ENCODE measurements around the gene PDIA3.
A peak's percentile ranks its signal among the peaks of the same experiment; 100 is the strongest.
"Not testable (repeated sequence)": the region's sequence is repeated elsewhere in the genome, so short reads cannot be mapped to it uniquely, and the experiment has no call there.

Gene PDIA3

GRCh38 chr15:43746245-43746902 is at the start of gene PDIA3:
Gene PDIA3, plus strand, starts transcription at chr15:43746438. Its CDS starts 102 bp downstream, at chr15:43746540.
- not testable (repeated sequence) for H3K4me1 ChIP-seq (ENCODE audit: control insufficient read depth, insufficient read depth, low read length); H3K9me3 ChIP-seq (ENCODE audit: control insufficient read depth, insufficient read depth, low read length); H3K27me3 ChIP-seq (ENCODE audit: control insufficient read depth, insufficient read depth, low read length)
- peak within 1 kb of the TSS; percentile 68 for H3K4me3 ChIP-seq (ENCODE audit: low read depth, low read length)
- H3K27ac ChIP-seq (ENCODE audit: low read depth, low read length) = peak within 1 kb of the TSS; percentile 94
- H3K36me3 ChIP-seq (ENCODE audit: control insufficient read depth, insufficient read depth, low read length) = peaks cover 17% of the 10 kb centered on the region
- peak within 1 kb of the TSS; percentile 94 for H3K9ac ChIP-seq (ENCODE audit: low read depth, low read length)

- Histone ChIP-seq H3K36me3 (ENCODE audit: control insufficient read depth, insufficient read depth, low read length) (peaks cover 10% of the 10 kb centered on the region; the same call in 1 of the 2 replicates), H3K9ac (ENCODE audit: low read depth, low read length) (no peak overlapping the region), H3K27me3 (ENCODE audit: control insufficient read depth, insufficient read depth, low read length) (no peaks in the 10 kb centered on the region), H3K4me1 (ENCODE audit: control insufficient read depth, insufficient read depth, low read length) (no peaks in the 10 kb centered on the region), H3K4me3 (ENCODE audit: low read depth, low read length) (no peak overlapping the region), H3K9me3 (ENCODE audit: control insufficient read depth, insufficient read depth, low read length) (no peaks in the 10 kb centered on the region), H3K27ac (ENCODE audit: low read depth, low read length) (no peak overlapping the region)
Measured at GRCh38 chr15:43702174-43702573, 44.1 kb upstream of the PDIA3 start.

GRCh38 chr15:43702701-43703424 is 43.4 kb upstream of the PDIA3 start:
- no peak overlapping the region for H3K27ac ChIP-seq (ENCODE audit: low read depth, low read length)
- peaks cover 7% of the 10 kb centered on the region; the same call in 1 of the 2 replicates for H3K36me3 ChIP-seq (ENCODE audit: control insufficient read depth, insufficient read depth, low read length)
- H3K4me1 ChIP-seq (ENCODE audit: control insufficient read depth, insufficient read depth, low read length) = no peaks in the 10 kb centered on the region
- H3K4me3 ChIP-seq (ENCODE audit: low read depth, low read length) = no peak overlapping the region
- H3K27me3 ChIP-seq (ENCODE audit: control insufficient read depth, insufficient read depth, low read length) = no peaks in the 10 kb centered on the region
- H3K9me3 ChIP-seq (ENCODE audit: control insufficient read depth, insufficient read depth, low read length) = no peaks in the 10 kb centered on the region
- no peak overlapping the region for H3K9ac ChIP-seq (ENCODE audit: low read depth, low read length)

GRCh38 chr15:43710431-43711131 is 35.7 kb upstream of the PDIA3 start:
- not testable (repeated sequence) for H3K4me1 ChIP-seq (ENCODE audit: control insufficient read depth, insufficient read depth, low read length); H3K36me3 ChIP-seq (ENCODE audit: control insufficient read depth, insufficient read depth, low read length); H3K4me3 ChIP-seq (ENCODE audit: low read depth, low read length); H3K27ac ChIP-seq (ENCODE audit: low read depth, low read length); H3K27me3 ChIP-seq (ENCODE audit: control insufficient read depth, insufficient read depth, low read length); H3K9me3 ChIP-seq (ENCODE audit: control insufficient read depth, insufficient read depth, low read length); H3K9ac ChIP-seq (ENCODE audit: low read depth, low read length)

GRCh38 chr15:43723151-43723550 is 23.1 kb upstream of the PDIA3 start:
- Histone ChIP-seq H3K27me3 (ENCODE audit: control insufficient read depth, insufficient read depth, low read length) (no peaks in the 10 kb centered on the region), H3K9ac (ENCODE audit: low read depth, low read length) (no peak overlapping the region), H3K4me3 (ENCODE audit: low read depth, low read length) (no peak overlapping the region), H3K9me3 (ENCODE audit: control insufficient read depth, insufficient read depth, low read length) (no peaks in the 10 kb centered on the region), H3K4me1 (ENCODE audit: control insufficient read depth, insufficient read depth, low read length) (no peaks in the 10 kb centered on the region), H3K27ac (ENCODE audit: low read depth, low read length) (no peak overlapping the region), H3K36me3 (ENCODE audit: control insufficient read depth, insufficient read depth, low read length) (no peaks in the 10 kb centered on the region)

- not testable (repeated sequence) for H3K27ac ChIP-seq (ENCODE audit: low read depth, low read length); H3K9me3 ChIP-seq (ENCODE audit: control insufficient read depth, insufficient read depth, low read length); H3K4me3 ChIP-seq (ENCODE audit: low read depth, low read length); H3K27me3 ChIP-seq (ENCODE audit: control insufficient read depth, insufficient read depth, low read length); H3K36me3 ChIP-seq (ENCODE audit: control insufficient read depth, insufficient read depth, low read length); H3K4me1 ChIP-seq (ENCODE audit: control insufficient read depth, insufficient read depth, low read length); H3K9ac ChIP-seq (ENCODE audit: low read depth, low read length)
Measured at GRCh38 chr15:43726306-43726705, 19.9 kb upstream of the PDIA3 start.

GRCh38 chr15:43728053-43728725 is 18.0 kb upstream of the PDIA3 start:
- H3K27ac ChIP-seq (ENCODE audit: low read depth, low read length); H3K36me3 ChIP-seq (ENCODE audit: control insufficient read depth, insufficient read depth, low read length); H3K9me3 ChIP-seq (ENCODE audit: control insufficient read depth, insufficient read depth, low read length); H3K4me3 ChIP-seq (ENCODE audit: low read depth, low read length); H3K4me1 ChIP-seq (ENCODE audit: control insufficient read depth, insufficient read depth, low read length); H3K27me3 ChIP-seq (ENCODE audit: control insufficient read depth, insufficient read depth, low read length); H3K9ac ChIP-seq (ENCODE audit: low read depth, low read length): not testable (repeated sequence)

- H3K9ac ChIP-seq (ENCODE audit: low read depth, low read length) = no peak overlapping the region
- no peaks in the 10 kb centered on the region for H3K27me3 ChIP-seq (ENCODE audit: control insufficient read depth, insufficient read depth, low read length)
- no peaks in the 10 kb centered on the region for H3K9me3 ChIP-seq (ENCODE audit: control insufficient read depth, insufficient read depth, low read length)
- H3K4me3 ChIP-seq (ENCODE audit: low read depth, low read length) = no peak overlapping the region
- no peak overlapping the region for H3K27ac ChIP-seq (ENCODE audit: low read depth, low read length)
- no peaks in the 10 kb centered on the region for H3K4me1 ChIP-seq (ENCODE audit: control insufficient read depth, insufficient read depth, low read length)
- H3K36me3 ChIP-seq (ENCODE audit: control insufficient read depth, insufficient read depth, low read length) = no peaks in the 10 kb centered on the region
Measured at GRCh38 chr15:43735416-43735815, 10.8 kb upstream of the PDIA3 start.

GRCh38 chr15:43746903-43747309 is 668 bp downstream of the PDIA3 start:
- Histone ChIP-seq H3K4me3 (ENCODE audit: low read depth, low read length) (peak overlapping the region; percentile 68), H3K9ac (ENCODE audit: low read depth, low read length) (peak overlapping the region; percentile 94), H3K27ac (ENCODE audit: low read depth, low read length) (peak overlapping the region; percentile 94), H3K36me3 (ENCODE audit: control insufficient read depth, insufficient read depth, low read length) (peaks cover 22% of the 10 kb centered on the region)
- not testable (repeated sequence) for H3K4me1 ChIP-seq (ENCODE audit: control insufficient read depth, insufficient read depth, low read length); H3K9me3 ChIP-seq (ENCODE audit: control insufficient read depth, insufficient read depth, low read length); H3K27me3 ChIP-seq (ENCODE audit: control insufficient read depth, insufficient read depth, low read length)

- H3K27me3 ChIP-seq (ENCODE audit: control insufficient read depth, insufficient read depth, low read length) = no peaks in the 10 kb centered on the region
- H3K9ac ChIP-seq (ENCODE audit: low read depth, low read length) = no peak overlapping the region
- H3K9me3 ChIP-seq (ENCODE audit: control insufficient read depth, insufficient read depth, low read length) = no peaks in the 10 kb centered on the region
- no peaks in the 10 kb centered on the region for H3K4me1 ChIP-seq (ENCODE audit: control insufficient read depth, insufficient read depth, low read length)
- no peak overlapping the region for H3K27ac ChIP-seq (ENCODE audit: low read depth, low read length)
- H3K4me3 ChIP-seq (ENCODE audit: low read depth, low read length) = peak overlapping the region; percentile 68
- peaks cover 37% of the 10 kb centered on the region for H3K36me3 ChIP-seq (ENCODE audit: control insufficient read depth, insufficient read depth, low read length)
Measured at GRCh38 chr15:43748376-43748775, 2.1 kb downstream of the PDIA3 start.
